ENCODE data around the gene CTIF.

DNA sequence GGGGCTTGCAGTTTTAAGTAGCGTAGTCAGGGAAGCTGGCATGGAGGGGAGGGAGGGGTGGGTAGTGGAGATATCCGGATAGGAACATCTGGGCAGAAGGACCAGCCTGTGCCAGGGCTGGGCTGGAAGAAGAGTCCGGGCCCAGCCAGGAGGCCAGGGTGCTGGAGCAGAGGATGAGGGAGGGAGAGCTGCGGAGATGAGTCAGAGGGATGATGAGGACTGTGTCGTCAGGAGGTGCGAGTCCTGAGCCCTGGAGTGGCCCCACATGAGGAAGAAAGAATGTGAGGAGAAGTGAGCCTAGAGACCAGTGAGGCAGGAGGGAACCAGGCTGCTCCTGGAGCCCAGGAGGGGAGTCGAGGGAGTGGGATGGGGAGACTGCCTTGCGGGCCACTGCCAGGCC is 82.4 kb downstream of the CTIF start:
- no peak for TF ChIP-seq EP300 (IDR thresholded peaks at IDR 0.05)
- TF ChIP-seq, protein P1, sequence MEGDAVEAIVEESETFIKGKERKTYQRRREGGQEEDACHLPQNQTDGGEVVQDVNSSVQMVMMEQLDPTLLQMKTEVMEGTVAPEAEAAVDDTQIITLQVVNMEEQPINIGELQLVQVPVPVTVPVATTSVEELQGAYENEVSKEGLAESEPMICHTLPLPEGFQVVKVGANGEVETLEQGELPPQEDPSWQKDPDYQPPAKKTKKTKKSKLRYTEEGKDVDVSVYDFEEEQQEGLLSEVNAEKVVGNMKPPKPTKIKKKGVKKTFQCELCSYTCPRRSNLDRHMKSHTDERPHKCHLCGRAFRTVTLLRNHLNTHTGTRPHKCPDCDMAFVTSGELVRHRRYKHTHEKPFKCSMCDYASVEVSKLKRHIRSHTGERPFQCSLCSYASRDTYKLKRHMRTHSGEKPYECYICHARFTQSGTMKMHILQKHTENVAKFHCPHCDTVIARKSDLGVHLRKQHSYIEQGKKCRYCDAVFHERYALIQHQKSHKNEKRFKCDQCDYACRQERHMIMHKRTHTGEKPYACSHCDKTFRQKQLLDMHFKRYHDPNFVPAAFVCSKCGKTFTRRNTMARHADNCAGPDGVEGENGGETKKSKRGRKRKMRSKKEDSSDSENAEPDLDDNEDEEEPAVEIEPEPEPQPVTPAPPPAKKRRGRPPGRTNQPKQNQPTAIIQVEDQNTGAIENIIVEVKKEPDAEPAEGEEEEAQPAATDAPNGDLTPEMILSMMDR (IDR thresholded peaks at IDR 0.05), result no peak
